ENCODE measurements around the gene ZBTB26.

DNA sequence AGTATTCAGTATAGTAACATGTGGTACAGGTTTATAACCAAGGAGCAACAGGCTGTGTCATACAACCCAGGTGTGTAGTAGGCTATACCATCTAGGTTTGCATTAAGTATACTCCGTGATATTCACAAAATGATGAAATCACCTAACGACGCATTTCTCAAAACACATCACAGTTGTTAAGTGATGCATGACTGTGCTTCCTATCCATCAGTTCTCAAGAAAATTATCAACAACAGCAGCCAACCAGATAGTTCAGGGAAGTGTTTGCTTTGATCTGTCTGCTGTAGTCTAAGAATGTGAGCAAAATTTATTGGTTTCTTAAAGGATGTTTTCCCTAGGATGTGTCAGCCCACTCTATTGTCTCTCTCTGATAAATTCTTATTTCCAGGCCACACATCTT lies 7.4 kb downstream of the ZBTB26 start:
- TF ChIP-seq, protein P1, sequence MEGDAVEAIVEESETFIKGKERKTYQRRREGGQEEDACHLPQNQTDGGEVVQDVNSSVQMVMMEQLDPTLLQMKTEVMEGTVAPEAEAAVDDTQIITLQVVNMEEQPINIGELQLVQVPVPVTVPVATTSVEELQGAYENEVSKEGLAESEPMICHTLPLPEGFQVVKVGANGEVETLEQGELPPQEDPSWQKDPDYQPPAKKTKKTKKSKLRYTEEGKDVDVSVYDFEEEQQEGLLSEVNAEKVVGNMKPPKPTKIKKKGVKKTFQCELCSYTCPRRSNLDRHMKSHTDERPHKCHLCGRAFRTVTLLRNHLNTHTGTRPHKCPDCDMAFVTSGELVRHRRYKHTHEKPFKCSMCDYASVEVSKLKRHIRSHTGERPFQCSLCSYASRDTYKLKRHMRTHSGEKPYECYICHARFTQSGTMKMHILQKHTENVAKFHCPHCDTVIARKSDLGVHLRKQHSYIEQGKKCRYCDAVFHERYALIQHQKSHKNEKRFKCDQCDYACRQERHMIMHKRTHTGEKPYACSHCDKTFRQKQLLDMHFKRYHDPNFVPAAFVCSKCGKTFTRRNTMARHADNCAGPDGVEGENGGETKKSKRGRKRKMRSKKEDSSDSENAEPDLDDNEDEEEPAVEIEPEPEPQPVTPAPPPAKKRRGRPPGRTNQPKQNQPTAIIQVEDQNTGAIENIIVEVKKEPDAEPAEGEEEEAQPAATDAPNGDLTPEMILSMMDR (IDR thresholded peaks at IDR 0.05; ENCODE audit: insufficient read depth, low read depth, low read length), result no peak
- TF ChIP-seq EZH2 (IDR thresholded peaks at IDR 0.05; ENCODE audit: insufficient read depth, low read length), result no peak

All from astrocyte (in vitro differentiated cells and primary cell).